ENCODE data around the gene STARD3NL. TPM values are rescaled to one million over a fixed set of nuclear protein-coding genes. Genes with fewer than 3 reads are reported as not detected.
A peak's percentile ranks its signal among the peaks of the same experiment; 100 is the strongest.
"Not testable (repeated sequence)": the region's sequence is repeated elsewhere in the genome, so short reads cannot be mapped to it uniquely, and the experiment has no call there.

Gene STARD3NL
- total RNA-seq, 2 donors from 2014 or later: 10.9 to 19.7 TPM

- Histone ChIP-seq H3K27ac (no peak overlapping the region), H3K27me3 (no peaks in the 10 kb centered on the region), H3K36me3 (replicated peaks in 1 of 2; ENCODE audit: insufficient read depth in 1 of 2, low read depth in 2 of 2) (no peaks in the 10 kb centered on the region), H3K9me3 (no peaks in the 10 kb centered on the region), H3K4me3 (no peak overlapping the region), H3K4me1 (no peaks in the 10 kb centered on the region)
- WGBS, 2 donors: 48 to 64% methylated on average over 2 of the region's 2 CpGs
- TF ChIP-seq CTCF (IDR thresholded peaks at IDR 0.05) (no peak), POLR2A (IDR thresholded peaks at IDR 0.05) (no peak)
- intact Hi-C loops (cut with DNase I): no loop called here
- ATAC-seq (no peak), DNase-seq (peak in 2 of 4 donors; percentile 11 to 42)
These were observed 8.2 kb upstream of the STARD3NL start for GRCh38 chr7:38169847-38170246.

- Histone ChIP-seq H3K4me1 (no peaks in the 10 kb centered on the region), H3K4me3 (no peak overlapping the region), H3K9me3 (no peaks in the 10 kb centered on the region), H3K27me3 (no peaks in the 10 kb centered on the region), H3K36me3 (replicated peaks in 1 of 2; ENCODE audit: insufficient read depth in 1 of 2, low read depth in 2 of 2) (no peaks in the 10 kb centered on the region), H3K27ac (no peak overlapping the region)
- intact Hi-C loops (cut with DNase I): no loop called here
- TF ChIP-seq CTCF (IDR thresholded peaks at IDR 0.05) (no peak), POLR2A (IDR thresholded peaks at IDR 0.05) (no peak)
- DNase-seq (no peak), ATAC-seq (no peak)
- 68 to 70% methylated on average over 6 of the region's 6 CpGs for WGBS, 2 donors
These were observed 6.2 kb upstream of the STARD3NL start for GRCh38 chr7:38171623-38172391.

- H3K9me3 ChIP-seq; DNase-seq; intact Hi-C loops (cut with DNase I); H3K4me3 ChIP-seq; H3K27me3 ChIP-seq; ATAC-seq; H3K27ac ChIP-seq; H3K36me3 ChIP-seq (replicated peaks in 1 of 2; ENCODE audit: insufficient read depth in 1 of 2, low read depth in 2 of 2): not testable (repeated sequence)
- peaks cover 16% of the 10 kb centered on the region for H3K4me1 ChIP-seq
- WGBS, 2 donors: 81 to 86% methylated on average over 9 of the region's 9 CpGs
These were observed 2.5 kb upstream of the STARD3NL start for GRCh38 chr7:38175547-38175946.

GRCh38 chr7:38177621-38178003, 433 bp upstream of the STARD3NL start:
- intact Hi-C loops (cut with DNase I): no loop called here
- no peaks in the 10 kb centered on the region for H3K27me3 ChIP-seq
- no peaks in the 10 kb centered on the region for H3K36me3 ChIP-seq (replicated peaks in 1 of 2; ENCODE audit: insufficient read depth in 1 of 2, low read depth in 2 of 2)
- no peak for ATAC-seq
- peak overlapping the region in 3 of 4 donors; percentile 61 to 89 (median 87) for H3K27ac ChIP-seq
- DNase-seq: no peak
- WGBS, 2 donors: 3 to 6% methylated on average over 15 of the region's 15 CpGs
- H3K9me3 ChIP-seq: no peaks in the 10 kb centered on the region
- TF ChIP-seq POLR2A (IDR thresholded peaks at IDR 0.05) (no peak), CTCF (IDR thresholded peaks at IDR 0.05) (no peak)
- peak overlapping the region in 1 of 2 donors; percentile 88 for H3K4me3 ChIP-seq
- peaks cover 16% of the 10 kb centered on the region for H3K4me1 ChIP-seq

GRCh38 chr7:38178695-38179344, 775 bp downstream of the STARD3NL start:
- H3K27me3 ChIP-seq: no peaks in the 10 kb centered on the region
- intact Hi-C loops (cut with DNase I): no loop called here
- peaks cover 16% of the 10 kb centered on the region for H3K4me1 ChIP-seq
- peak overlapping the region; percentile 26 to 88 for H3K4me3 ChIP-seq
- ATAC-seq (peak; percentile 17), DNase-seq (no peak)
- no peaks in the 10 kb centered on the region for H3K36me3 ChIP-seq (replicated peaks in 1 of 2; ENCODE audit: insufficient read depth in 1 of 2, low read depth in 2 of 2)
- 4% methylated on average over 15 of the region's 15 CpGs for WGBS, 2 donors
- no peaks in the 10 kb centered on the region for H3K9me3 ChIP-seq
- peak overlapping the region; percentile 58 to 89 (median 74) for H3K27ac ChIP-seq
- TF ChIP-seq POLR2A (IDR thresholded peaks at IDR 0.05): no peak
- TF ChIP-seq CTCF (IDR thresholded peaks at IDR 0.05): peak in 2 of 7 experiments; percentile 2 to 32

Data from body of pancreas (tissue), 4 donors.